ENCODE results near the gene PANX2.
"Not testable (repeated sequence)": the region's sequence is repeated elsewhere in the genome, so short reads cannot be mapped to it uniquely, and the experiment has no call there.

The PANX2 gene

DNA sequence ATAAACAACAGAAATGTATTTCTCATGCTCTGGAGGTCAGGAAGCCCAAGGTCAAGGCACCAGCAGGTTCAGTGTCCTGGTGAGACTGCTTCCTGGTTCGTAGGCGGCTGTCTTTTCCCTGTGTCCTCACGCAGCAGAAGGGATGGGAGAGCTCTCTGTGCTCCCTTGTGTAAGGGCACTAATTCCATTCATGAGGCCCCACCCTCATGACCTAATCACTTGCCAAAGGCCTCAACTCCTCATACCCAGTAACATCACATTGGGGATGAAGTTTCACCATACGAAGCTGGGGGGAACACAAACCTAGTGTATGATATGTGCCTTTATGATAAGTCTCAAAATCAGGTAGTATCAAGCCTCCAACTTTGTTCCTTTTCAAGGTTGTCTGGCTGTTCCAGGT lies 38.6 kb upstream of the PANX2 start:
- DNase-seq: no peak
- Mint-ChIP-seq H3K36me3 (ENCODE audit: low read depth) (no peaks in the 10 kb centered on the region), H3K27me3 (ENCODE audit: low read depth, poor library complexity) (peaks cover 24% of the 10 kb centered on the region), H3K9me3 (peaks cover 13% of the 10 kb centered on the region), H3K4me3 (no peak overlapping the region), H3K27ac (no peak overlapping the region), H3K4me1 (peaks cover 9% of the 10 kb centered on the region)
- TF ChIP-seq, protein P1, sequence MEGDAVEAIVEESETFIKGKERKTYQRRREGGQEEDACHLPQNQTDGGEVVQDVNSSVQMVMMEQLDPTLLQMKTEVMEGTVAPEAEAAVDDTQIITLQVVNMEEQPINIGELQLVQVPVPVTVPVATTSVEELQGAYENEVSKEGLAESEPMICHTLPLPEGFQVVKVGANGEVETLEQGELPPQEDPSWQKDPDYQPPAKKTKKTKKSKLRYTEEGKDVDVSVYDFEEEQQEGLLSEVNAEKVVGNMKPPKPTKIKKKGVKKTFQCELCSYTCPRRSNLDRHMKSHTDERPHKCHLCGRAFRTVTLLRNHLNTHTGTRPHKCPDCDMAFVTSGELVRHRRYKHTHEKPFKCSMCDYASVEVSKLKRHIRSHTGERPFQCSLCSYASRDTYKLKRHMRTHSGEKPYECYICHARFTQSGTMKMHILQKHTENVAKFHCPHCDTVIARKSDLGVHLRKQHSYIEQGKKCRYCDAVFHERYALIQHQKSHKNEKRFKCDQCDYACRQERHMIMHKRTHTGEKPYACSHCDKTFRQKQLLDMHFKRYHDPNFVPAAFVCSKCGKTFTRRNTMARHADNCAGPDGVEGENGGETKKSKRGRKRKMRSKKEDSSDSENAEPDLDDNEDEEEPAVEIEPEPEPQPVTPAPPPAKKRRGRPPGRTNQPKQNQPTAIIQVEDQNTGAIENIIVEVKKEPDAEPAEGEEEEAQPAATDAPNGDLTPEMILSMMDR (IDR thresholded peaks at IDR 0.05): no peak

GRCh38 chr22:50134481-50134880 lies 36.0 kb upstream of the PANX2 start:
- peaks cover 10% of the 10 kb centered on the region for H3K9me3 Mint-ChIP-seq
- TF ChIP-seq, protein P1 (IDR thresholded peaks at IDR 0.05): no peak
- H3K27me3 Mint-ChIP-seq (ENCODE audit: low read depth, poor library complexity): peaks cover 16% of the 10 kb centered on the region
- H3K4me3 Mint-ChIP-seq: no peak overlapping the region
- H3K36me3 Mint-ChIP-seq (ENCODE audit: low read depth): no peaks in the 10 kb centered on the region
- H3K4me1 Mint-ChIP-seq: peaks cover 10% of the 10 kb centered on the region
- H3K27ac Mint-ChIP-seq: no peak overlapping the region
- no peak for DNase-seq

GRCh38 chr22:50136581-50137015 lies 33.9 kb upstream of the PANX2 start:
- peaks cover 23% of the 10 kb centered on the region for H3K4me1 Mint-ChIP-seq
- TF ChIP-seq, protein P1 (IDR thresholded peaks at IDR 0.05): no peak
- H3K27me3 Mint-ChIP-seq (ENCODE audit: low read depth, poor library complexity): peaks cover 18% of the 10 kb centered on the region
- peaks cover 9% of the 10 kb centered on the region for H3K9me3 Mint-ChIP-seq
- H3K4me3 Mint-ChIP-seq: no peak overlapping the region
- H3K27ac Mint-ChIP-seq: peak overlapping the region; percentile 46
- no peak for DNase-seq
- no peaks in the 10 kb centered on the region for H3K36me3 Mint-ChIP-seq (ENCODE audit: low read depth)

GRCh38 chr22:50137277-50137676 lies 33.3 kb upstream of the PANX2 start:
- not testable (repeated sequence) for H3K4me3 Mint-ChIP-seq; DNase-seq; H3K9me3 Mint-ChIP-seq; H3K36me3 Mint-ChIP-seq (ENCODE audit: low read depth); H3K27ac Mint-ChIP-seq
- Mint-ChIP-seq H3K27me3 (ENCODE audit: low read depth, poor library complexity) (peaks cover 15% of the 10 kb centered on the region), H3K4me1 (peaks cover 30% of the 10 kb centered on the region)

DNA sequence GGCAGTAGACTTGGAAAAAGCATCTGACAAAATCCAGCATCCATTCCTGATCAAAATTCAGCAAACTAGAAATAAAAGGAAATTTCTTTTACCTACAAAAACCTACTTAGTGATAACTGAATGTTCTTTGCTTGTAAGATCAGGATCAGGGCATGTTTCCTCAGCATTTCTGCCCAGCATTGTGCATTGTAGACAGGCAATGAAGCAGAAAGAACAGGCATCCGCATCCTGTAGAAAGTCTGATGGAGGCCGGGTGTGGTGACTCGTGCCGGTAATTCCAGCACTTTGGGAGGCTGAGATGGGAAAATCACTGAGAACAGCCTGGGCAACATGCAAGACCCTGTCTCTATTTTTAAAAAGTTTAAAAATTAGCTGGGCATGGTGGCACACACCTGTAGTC lies 32.5 kb upstream of the PANX2 start:
- H3K27me3 Mint-ChIP-seq (ENCODE audit: low read depth, poor library complexity): peaks cover 17% of the 10 kb centered on the region
- no peak overlapping the region for H3K27ac Mint-ChIP-seq
- peaks cover 4% of the 10 kb centered on the region for H3K9me3 Mint-ChIP-seq
- H3K36me3 Mint-ChIP-seq (ENCODE audit: low read depth): no peaks in the 10 kb centered on the region
- no peak overlapping the region for H3K4me3 Mint-ChIP-seq
- TF ChIP-seq, protein P1 (IDR thresholded peaks at IDR 0.05): no peak
- H3K4me1 Mint-ChIP-seq: peaks cover 37% of the 10 kb centered on the region
- no peak for DNase-seq

GRCh38 chr22:50138988-50139387 lies 31.5 kb upstream of the PANX2 start:
- DNase-seq: no peak
- Mint-ChIP-seq H3K4me1 (peaks cover 40% of the 10 kb centered on the region), H3K27me3 (ENCODE audit: low read depth, poor library complexity) (peaks cover 24% of the 10 kb centered on the region), H3K27ac (no peak overlapping the region), H3K36me3 (ENCODE audit: low read depth) (no peaks in the 10 kb centered on the region), H3K9me3 (peaks cover 3% of the 10 kb centered on the region), H3K4me3 (no peak overlapping the region)
- TF ChIP-seq, protein P1 (IDR thresholded peaks at IDR 0.05): no peak
